Stimulated activated CD4-positive, alpha-beta T cell treated with anti-CD3 and anti-CD28 coated beads, Interleukin-1b, Interleukin-23, amount 100 ng/mL, for 4 hours (primary cell): Measurements from ENCODE around the gene LRMDA.
"Not testable (repeated sequence)": the region's sequence is repeated elsewhere in the genome, so short reads cannot be mapped to it uniquely, and the experiment has no call there.

Experiments
- DNase-seq, 2 donors: peaks; one replicate each; pipeline ENCODE4 v3.0.0-alpha.2; 2020; ENCODE audit warnings: low read depth in 2 of 2

LRMDA gene

DNA sequence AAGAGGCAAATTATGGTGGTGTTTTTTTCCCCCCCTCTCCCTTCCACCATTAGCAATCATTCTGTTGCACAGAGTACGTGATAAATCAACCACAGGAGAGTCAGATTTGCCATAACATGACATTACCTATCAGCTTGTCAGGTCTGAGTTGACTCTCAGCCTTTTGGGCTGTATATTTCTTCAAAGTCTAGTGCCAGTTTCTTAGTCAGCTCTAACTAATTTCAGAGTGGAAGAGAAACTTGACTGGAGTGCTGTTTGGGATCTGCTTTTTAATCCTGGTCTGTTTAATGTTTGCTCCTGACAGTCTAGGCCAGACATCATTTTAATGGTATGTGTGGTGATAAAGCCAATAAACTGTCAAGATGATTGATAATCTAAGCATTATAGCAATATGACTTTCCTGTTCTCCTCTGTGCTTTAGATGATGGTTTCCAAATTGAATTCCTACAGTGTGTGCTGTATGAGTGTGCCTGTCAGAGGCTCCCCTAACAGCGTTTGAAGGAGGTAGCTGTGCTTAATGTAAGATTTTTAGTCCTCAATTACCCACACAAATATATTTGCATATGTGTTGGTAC, 76.9 kb downstream of the LRMDA start:
- DNase-seq = no peak

- no peak for DNase-seq
Observed at GRCh38 chr10:75508814-75509306, 77.4 kb downstream of the LRMDA start.

DNA sequence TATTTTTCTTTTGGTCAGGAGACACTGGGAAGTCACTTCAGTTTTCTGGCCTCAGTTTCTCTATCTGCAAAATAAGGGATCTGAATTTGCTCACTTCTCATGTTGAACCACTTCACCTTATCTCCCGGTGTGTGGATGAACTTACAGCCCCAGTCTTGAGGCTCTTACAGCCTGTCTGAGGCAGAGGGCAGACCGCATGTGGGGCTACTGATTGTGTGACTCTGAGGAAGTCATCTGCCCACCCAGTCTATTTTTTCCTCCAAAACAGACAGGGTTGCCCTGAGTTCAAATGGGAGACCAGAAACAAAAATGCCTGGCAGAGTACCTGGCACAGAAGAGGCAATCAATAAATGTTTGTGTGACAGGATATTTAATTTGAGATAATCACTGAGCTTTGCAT, 78.3 kb downstream of the LRMDA start:
- no peak for DNase-seq

DNA sequence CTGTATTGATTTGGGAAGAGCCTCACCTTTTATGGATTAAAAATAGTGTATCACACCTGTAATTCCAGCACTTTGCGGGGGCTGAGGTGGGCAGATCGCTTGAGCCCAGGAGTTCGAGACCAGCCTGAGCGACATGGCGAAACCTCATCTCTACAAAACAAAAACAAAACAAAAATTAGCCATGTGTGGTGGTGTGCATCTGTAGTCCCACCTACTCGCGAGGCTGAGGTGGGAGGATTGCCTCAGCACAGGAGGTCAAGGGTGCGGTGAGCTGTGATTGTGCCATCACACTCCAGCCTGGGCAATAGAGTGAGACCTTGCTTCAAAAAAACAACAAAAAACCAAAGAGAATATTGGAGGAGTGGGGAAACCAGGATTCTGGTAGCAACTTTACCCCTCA, 79.6 kb downstream of the LRMDA start:
- DNase-seq = no peak

DNA sequence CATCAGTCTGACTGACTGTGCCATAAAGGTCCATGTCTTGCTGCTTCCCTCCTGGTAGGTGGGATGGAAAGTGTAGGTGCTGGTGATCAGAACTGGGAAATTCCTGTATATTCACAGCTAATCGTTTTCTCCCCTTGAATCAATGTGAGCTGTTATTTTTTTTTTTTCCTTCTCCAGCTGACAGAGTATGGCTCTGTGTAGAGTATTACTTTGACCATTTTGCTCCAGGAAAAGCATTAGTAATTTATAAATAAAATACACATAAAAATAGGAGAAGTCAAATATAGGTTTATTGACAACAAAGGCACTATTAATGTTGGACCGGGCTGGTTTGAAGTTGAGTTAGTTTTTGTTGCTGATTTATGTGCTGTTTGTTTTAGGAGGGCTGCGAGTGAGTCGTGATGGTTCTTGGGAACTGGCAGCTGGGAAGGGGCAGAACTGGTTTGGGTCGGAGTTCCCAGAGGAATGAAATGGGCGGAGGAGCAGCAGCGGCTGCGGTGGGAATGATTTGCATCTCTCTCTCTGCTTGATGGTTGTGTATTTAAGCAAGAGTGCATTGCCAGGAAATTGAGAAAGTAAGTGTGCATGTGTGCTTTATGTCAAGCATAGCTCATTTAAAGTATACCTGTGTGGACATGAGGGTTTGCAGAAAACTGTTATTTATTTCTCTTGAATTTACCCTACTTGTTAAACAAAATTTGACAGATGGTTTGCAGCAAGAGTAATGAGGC, 80.9 kb downstream of the LRMDA start:
- no peak for DNase-seq

DNA sequence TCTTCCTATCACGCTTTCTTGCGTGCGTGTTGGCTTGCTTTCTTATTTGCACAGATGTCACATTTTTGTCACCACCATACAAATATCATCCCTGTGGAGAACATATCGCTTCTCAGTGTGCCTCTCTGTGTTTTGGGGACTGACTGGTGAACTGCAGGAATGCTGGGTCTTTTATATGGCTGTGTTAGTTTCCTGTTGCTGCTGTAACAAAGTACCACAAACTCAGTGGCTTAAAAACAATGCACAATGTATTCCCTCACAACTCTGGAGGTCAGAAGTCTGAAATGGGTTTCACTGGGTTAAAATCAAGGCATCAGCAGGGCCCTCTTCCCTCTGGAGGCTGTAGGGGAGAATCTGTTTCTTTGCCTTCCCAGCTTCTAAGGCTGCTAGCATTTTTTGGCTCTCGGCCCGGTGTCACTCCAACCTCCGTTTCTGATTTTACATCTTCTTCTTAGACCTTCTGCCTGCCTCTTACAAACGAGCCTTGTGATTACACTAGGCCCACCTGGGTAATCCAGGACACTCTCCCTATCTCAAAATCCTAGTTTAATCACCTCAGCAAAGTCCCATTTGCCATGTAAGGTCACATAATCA, 82.0 kb downstream of the LRMDA start:
- no peak for DNase-seq

- DNase-seq = no peak
Observed at GRCh38 chr10:75514830-75515229, 83.4 kb downstream of the LRMDA start.

GRCh38 chr10:75516154-75516553, 84.7 kb downstream of the LRMDA start:
- not testable (repeated sequence) for DNase-seq

DNA sequence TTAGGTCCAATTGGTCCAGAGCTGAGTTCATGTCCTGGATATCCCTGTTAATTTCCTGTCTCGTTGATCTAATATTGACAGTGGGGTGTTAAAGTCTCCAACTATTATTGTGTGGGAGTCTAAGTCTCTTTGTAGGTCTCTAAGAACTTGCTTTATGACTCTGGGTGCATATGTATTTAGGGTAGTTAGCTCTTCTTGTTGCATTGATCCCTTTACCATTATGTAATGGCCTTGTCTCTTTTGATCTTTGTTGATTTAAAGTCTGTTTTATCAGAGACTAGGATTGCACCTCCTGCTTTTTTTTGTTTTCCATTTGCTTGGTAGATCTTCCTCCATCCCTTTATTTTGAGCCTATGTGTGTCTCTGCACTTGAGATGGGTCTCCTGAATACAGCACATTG, 87.8 kb downstream of the LRMDA start:
- DNase-seq = not testable (repeated sequence)

GRCh38 chr10:75521194-75521829, 89.9 kb downstream of the LRMDA start:
- not testable (repeated sequence) for DNase-seq

DNA sequence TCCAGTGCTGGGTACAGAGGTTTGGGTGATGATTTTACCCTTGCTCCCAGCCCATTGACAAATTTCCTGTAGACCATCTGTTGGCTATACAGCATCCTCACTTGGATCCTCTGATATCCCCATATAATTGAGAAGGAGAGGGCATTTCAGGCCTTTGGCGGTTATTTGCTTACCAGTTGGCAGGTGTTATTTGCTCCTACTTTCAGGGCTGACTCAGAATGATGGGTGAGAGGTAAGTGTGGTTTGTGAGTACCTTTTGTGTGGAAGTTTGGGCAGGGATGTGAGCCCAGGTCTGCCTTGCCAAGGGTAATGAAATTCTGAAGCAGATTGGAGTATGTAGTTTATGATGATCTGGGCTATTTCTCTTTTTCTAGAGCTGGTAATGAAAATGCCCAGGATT, 93.6 kb downstream of the LRMDA start:
- no peak for DNase-seq

DNA sequence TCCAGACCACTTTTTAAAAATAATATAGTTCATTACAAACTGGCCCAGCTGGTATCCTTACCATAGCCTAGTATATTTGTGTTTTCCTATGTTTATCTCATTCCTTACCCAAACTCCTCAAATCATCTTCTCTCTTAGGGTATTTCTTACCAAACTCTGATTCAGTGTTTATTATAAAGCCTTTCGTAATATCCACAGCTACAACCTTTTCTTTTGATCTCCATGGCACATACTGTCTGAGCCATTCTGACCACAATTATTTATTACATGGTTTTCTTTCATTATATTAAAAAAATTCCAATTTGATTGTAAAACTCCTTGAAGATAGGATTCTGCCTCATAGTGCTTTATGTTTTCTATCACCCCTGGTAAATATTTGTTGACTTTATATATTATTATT, 94.2 kb downstream of the LRMDA start:
- no peak for DNase-seq

- no peak for DNase-seq
Observed at GRCh38 chr10:75527542-75527941, 96.1 kb downstream of the LRMDA start.

DNA sequence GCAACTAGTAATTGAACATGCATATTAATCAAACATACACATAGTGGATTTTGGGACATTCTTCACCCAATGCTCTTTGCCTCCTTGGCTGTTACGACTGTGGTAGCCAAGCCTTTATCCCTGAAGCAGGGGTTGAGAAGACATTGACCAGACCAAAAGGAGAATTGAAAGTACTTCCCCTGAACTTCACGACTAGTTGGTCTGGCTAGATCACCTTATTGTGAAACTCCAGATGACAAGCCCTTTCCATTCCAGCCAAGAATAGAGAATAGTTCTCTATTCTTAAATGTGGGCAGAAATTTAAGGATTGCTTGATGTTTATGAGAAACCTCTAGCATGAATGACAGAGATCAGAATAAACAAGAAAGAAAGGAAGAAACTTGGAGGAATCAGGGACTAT, 97.0 kb downstream of the LRMDA start:
- no peak for DNase-seq

GRCh38 chr10:75530299-75530698, 98.9 kb downstream of the LRMDA start:
- DNase-seq = no peak

DNA sequence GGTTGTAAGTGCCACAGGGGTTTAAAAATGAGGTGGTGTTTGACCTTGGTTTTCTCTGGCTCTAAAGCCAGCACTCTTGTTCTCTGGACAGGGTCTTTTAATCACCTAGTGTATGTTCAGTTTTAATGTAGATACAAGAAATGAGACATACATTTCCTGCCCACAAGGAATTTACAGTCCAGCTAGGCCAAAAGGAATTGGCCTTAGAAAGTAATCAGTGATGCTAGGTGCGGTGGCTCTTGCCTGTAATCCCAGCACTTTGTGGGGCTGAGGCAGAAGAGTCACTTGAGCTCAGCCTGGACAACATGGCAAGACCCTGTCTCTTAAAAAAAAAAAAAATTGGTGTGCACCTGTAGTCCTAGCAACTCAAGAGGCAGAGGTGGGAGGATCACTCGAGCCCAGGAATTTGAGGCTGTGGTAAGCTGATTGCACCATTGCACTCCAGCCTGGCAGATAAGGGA, 100.2 kb downstream of the LRMDA start:
- no peak for DNase-seq

- DNase-seq = no peak
Observed at GRCh38 chr10:75532253-75532924, 101.0 kb downstream of the LRMDA start.

DNA sequence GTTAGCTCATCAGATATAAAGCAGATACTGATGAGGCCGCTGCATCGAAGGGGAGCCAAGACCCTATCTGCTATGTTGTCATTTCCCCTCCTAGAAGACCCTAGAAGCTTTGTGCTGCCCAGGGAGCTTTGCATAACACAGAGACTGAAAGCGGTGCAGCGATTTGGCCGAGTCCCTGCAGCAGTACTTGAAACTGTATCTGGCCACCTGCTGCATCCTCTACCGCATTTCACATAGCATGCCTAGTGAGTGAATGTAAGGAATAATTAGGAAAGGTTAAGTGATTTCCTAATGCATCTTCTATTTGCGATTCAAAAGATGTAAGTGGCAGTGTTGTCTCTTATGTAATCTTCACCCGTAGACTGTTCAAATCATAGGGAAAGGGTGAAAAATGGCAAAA, 106.7 kb downstream of the LRMDA start:
- DNase-seq = no peak

DNA sequence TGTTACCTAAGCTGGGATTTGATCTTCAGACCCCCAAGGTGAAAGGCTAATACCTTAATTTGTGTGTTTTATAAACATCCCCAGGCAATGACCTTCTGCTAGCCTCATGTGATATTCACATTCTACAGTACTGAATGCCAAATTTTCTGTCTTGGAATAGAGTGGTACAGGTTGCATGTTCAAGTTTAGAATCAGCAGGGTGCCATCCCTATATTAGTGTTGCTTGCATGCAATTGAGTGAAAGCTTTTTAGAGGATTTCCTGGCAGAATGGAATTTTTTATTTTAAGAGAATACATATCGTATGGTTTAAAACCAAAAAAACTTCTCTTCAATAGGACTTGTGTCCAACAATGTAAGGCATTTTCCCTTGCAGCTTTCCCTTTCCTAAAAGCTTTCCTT, 107.3 kb downstream of the LRMDA start:
- DNase-seq = no peak

DNA sequence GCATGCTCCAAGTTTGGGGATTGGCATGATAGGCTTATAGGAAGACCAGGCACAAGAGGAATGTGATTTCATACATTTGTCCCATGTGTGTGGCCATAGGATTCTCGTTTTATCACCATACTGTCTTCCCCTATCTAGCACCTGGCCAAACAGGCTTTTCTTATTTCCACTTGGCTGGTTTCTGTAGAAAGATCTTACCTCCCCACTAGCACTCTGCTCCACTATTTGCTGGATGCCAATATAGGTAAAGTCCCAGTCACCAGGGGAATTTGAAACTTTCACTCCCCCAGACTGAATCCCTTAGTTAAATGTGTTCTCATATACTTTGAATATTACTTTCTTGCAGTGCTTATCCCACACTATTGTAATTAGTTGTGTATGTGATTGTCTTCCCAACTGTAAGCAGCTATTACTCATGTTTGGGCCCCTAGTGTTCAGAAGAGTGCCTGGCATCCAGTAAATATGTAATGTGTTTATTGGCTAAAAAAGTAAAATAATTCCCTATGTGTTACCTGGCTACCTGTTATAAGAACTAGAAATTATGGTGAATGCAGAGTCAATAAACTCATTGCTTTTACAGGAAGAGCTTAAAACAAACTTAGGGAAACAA, 109.0 kb downstream of the LRMDA start:
- DNase-seq = no peak

DNA sequence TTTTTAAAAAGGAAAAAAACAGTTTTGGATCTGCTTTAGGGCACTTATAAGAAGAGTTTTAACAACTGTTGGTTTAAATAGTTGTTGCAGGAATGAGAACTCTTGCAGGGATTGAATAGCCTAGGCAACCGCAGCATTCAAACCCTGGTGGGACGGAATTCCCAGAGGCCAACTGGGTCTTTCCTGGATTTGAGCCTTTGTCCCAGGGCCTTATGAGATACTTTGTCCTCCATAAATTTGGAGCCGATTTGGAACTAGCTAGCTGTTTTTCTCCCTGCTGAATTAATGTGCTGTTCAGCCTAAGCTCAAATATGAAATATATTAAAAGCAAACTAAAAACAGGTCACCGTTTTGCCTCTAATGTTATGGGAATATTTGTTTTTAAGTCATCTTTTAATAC, 109.6 kb downstream of the LRMDA start:
- DNase-seq = no peak

DNA sequence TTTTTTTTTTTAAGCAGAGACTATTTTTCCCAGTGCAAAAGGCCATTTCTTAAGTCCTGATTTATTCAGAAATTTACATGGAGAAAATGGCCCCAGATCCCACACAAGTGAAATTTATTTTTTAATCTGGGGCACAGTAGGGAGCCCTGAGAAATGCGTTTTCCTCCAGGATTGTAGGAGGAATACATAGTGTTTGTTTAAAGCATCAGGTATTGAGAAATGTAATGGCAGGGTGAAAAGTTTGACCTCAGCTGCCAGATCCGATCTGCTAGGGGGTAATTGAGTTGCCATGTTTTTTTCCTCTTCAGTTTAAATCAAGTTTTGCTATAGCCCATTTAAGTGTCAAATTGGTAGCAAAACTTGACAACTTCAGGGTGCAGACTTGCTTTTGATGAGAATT, 110.0 kb downstream of the LRMDA start:
- DNase-seq = no peak
